GM23338 (cell line): ENCODE results near the gene METRNL. TPM values are rescaled to one million over a fixed set of nuclear protein-coding genes. Genes with fewer than 3 reads are reported as not detected.
A peak's percentile ranks its signal among the peaks of the same experiment; 100 is the strongest.

Experiments
- ATAC-seq: fragments of 200-7000 bp; cut with Tn5 transposase; 3 replicates; pipeline ENCODE4 v1.9.1; 2020
- DNase-seq: peaks from one replicate; pipeline ENCODE4 v3.0.0-alpha.2; 2015; ENCODE audit warnings: low spot score
- H2AFZ ChIP-seq: fragments of 200-600 bp; sonication (generic); 2 replicates; pipeline ENCODE4 v1.8.0; 2016; ENCODE audit warnings: antibody characterized with exemption, mild to moderate bottlenecking, moderate library complexity
- H3F3A ChIP-seq: fragments of 200-600 bp; sonication (generic); replicated peaks from 2 replicates; pipeline ENCODE4 v1.8.0; 2017; ENCODE audit warnings: antibody characterized with exemption, mixed run types, low read depth
- H3K27ac ChIP-seq: fragments of 200-600 bp; sonication (generic); 2 replicates; pipeline ENCODE4 v1.6.1; 2016; ENCODE audit warnings: low read depth
- H3K27me3 ChIP-seq: fragments of 200-600 bp; sonication (generic); 2 replicates; pipeline ENCODE4 v1.8.0; 2016; ENCODE audit warnings: mild to moderate bottlenecking, mixed run types, moderate library complexity; ENCODE audit not compliant: insufficient read depth
- H3K36me3 ChIP-seq: fragments of 200-600 bp; sonication (generic); 2 replicates; pipeline ENCODE4 v1.8.0; 2016; ENCODE audit warnings: mild to moderate bottlenecking; ENCODE audit not compliant: insufficient read depth
- H3K4me1 ChIP-seq: fragments of 200-600 bp; sonication (generic); 2 replicates; pipeline ENCODE4 v1.8.0; 2016; ENCODE audit warnings: mild to moderate bottlenecking, moderate library complexity; ENCODE audit not compliant: insufficient read depth
- H3K4me2 ChIP-seq: fragments of 200-600 bp; sonication (generic); 2 replicates; pipeline ENCODE4 v1.7.1; 2017; ENCODE audit warnings: mixed run types
- H3K4me3 ChIP-seq: fragments of 200-600 bp; sonication (generic); 2 replicates; pipeline ENCODE4 v1.6.1; 2016; ENCODE audit warnings: mixed run types
- H3K79me2 ChIP-seq: fragments of 200-600 bp; sonication (generic); replicated peaks from 2 replicates; pipeline ENCODE4 v1.8.0; 2017; ENCODE audit warnings: mild to moderate bottlenecking; ENCODE audit not compliant: insufficient read depth
- H3K9me2 ChIP-seq: fragments of 200-600 bp; sonication (generic); 2 replicates; pipeline ENCODE4 v1.8.0; 2017; ENCODE audit not compliant: insufficient read depth
- H4K20me1 ChIP-seq: fragments of 200-600 bp; sonication (generic); replicated peaks from 2 replicates; pipeline ENCODE4 v1.8.0; 2017; ENCODE audit warnings: mild to moderate bottlenecking; ENCODE audit not compliant: insufficient read depth
- H3K27ac Mint-ChIP-seq: 2 replicates; pipeline ENCODE4 v1.8.0; 2020; ENCODE audit warnings: inconsistent platforms, mild to moderate bottlenecking, moderate library complexity, mixed read lengths
- H3K27me3 Mint-ChIP-seq: 3 replicates; pipeline ENCODE4 v1.8.0; 2022; ENCODE audit warnings: low read depth, mild to moderate bottlenecking, moderate library complexity, mixed read lengths, inconsistent platforms; ENCODE audit not compliant: insufficient read depth, poor library complexity
- H3K36me3 Mint-ChIP-seq: 3 replicates; pipeline ENCODE4 v1.8.0; 2021; ENCODE audit warnings: low read depth, mild to moderate bottlenecking, inconsistent platforms, moderate library complexity, mixed read lengths
- H3K4me1 Mint-ChIP-seq: 3 replicates; pipeline ENCODE4 v1.8.0; 2020; ENCODE audit warnings: mild to moderate bottlenecking, inconsistent platforms, mixed read lengths
- H3K4me3 Mint-ChIP-seq: 3 replicates; pipeline ENCODE4 v1.8.0; 2021; ENCODE audit warnings: moderate library complexity, mild to moderate bottlenecking, inconsistent platforms, mixed read lengths
- H3K9me3 Mint-ChIP-seq: 3 replicates; pipeline ENCODE4 v1.8.0; 2020; ENCODE audit warnings: moderate library complexity, mild to moderate bottlenecking, inconsistent platforms, mixed read lengths
- CREB1 ChIP-seq: fragments of 250-450 bp; sonication (Bioruptor Pico); IDR thresholded peaks from 2 replicates; pipeline ENCODE4 v1.5.0; 2020; ENCODE audit warnings: low read depth, mild to moderate bottlenecking, moderate library complexity
- CTCF ChIP-seq, 2 experiments: fragments of 200-600 bp in 1 of 2; sonication (generic) in 1 of 2; conservative IDR thresholded peaks; 2 replicates each; pipeline versions ENCODE4 v1.5.1 to v1.6.1; 2016 to 2017; ENCODE audit warnings: antibody characterized with exemption in 2 of 2, low read depth in 2 of 2, mild to moderate bottlenecking in 2 of 2, moderate library complexity in 1 of 2
- ETS1 ChIP-seq: IDR thresholded peaks from 2 replicates; pipeline ENCODE4 v1.6.1; 2016; ENCODE audit warnings: antibody characterized with exemption
- EZH2 ChIP-seq: fragments of 200-600 bp; sonication (generic); IDR thresholded peaks from one replicate; pipeline ENCODE4 v1.8.0; 2017; ENCODE audit warnings: antibody characterized with exemption, mild to moderate bottlenecking, low read depth; ENCODE audit not compliant: unreplicated experiment
- EZH2phosphoT487 ChIP-seq: fragments of 200-600 bp; sonication (generic); IDR thresholded peaks from one replicate; pipeline ENCODE4 v1.8.1; 2018; ENCODE audit warnings: antibody characterized with exemption; ENCODE audit not compliant: unreplicated experiment
- JUNB ChIP-seq: IDR thresholded peaks from one replicate; pipeline ENCODE4 v1.6.1; 2016; ENCODE audit warnings: antibody characterized with exemption; ENCODE audit not compliant: unreplicated experiment
- NANOG ChIP-seq: IDR thresholded peaks from 2 replicates; pipeline ENCODE4 v1.6.1; 2016; ENCODE audit warnings: antibody characterized with exemption, borderline replicate concordance
- POLR2AphosphoS5 ChIP-seq: IDR thresholded peaks from 2 replicates; pipeline ENCODE4 v1.6.1; 2016; ENCODE audit warnings: antibody characterized with exemption, low read depth
- REST ChIP-seq: IDR thresholded peaks from one replicate; pipeline ENCODE4 v1.6.1; 2018; ENCODE audit warnings: antibody characterized with exemption; ENCODE audit not compliant: unreplicated experiment
- STAT1 ChIP-seq: IDR thresholded peaks from one replicate; pipeline ENCODE4 v1.6.1; 2016; ENCODE audit warnings: antibody characterized with exemption; ENCODE audit not compliant: unreplicated experiment
- ZNF114 ChIP-seq: fragments of 250-450 bp; sonication (Bioruptor Pico); IDR thresholded peaks from 2 replicates; pipeline ENCODE4 v1.5.0; 2020; ENCODE audit warnings: mild to moderate bottlenecking, moderate library complexity
- ZNF331 ChIP-seq: fragments of 250-450 bp; sonication (Bioruptor Pico); IDR thresholded peaks from 2 replicates; pipeline ENCODE4 v1.5.0; 2020; ENCODE audit warnings: low read depth, mild to moderate bottlenecking, moderate library complexity
- ZNF462 ChIP-seq: fragments of 250-450 bp; sonication (Bioruptor Pico); IDR thresholded peaks from 2 replicates; pipeline ENCODE4 v1.5.0; 2020; ENCODE audit warnings: mild to moderate bottlenecking, moderate library complexity
- polyA plus RNA-seq: library from polyadenylated mRNA; unstranded; fragments of >200 nt; fragmentation: Nextera tagmentation; extraction: Ambion mirVana; gene quantifications from 2 replicates; pipeline ENCODE4 v1.2.1, GENCODE V29; 2016
- total RNA-seq: library from RNA; depleted of rRNA; stranded (reverse); fragments of >200 nt; shearing (Covaris generic); gene quantifications from 2 replicates; pipeline ENCODE4 v1.2.3, GENCODE V29; 2014

The METRNL gene
- total and polyA plus RNA-seq, 2 experiments from 2014 or later = 12.2 to 20.2 TPM

GRCh38 chr17:83106056-83106588 is 26.7 kb downstream of the METRNL start:
- no peaks in the 10 kb centered on the region for H3K4me1 ChIP-seq
- DNase-seq (no peak), ATAC-seq (peak; percentile 15; the same call in 1 of the 3 replicates)
- H3K27ac ChIP-seq = no peak overlapping the region
- no peak overlapping the region for H3K4me2 ChIP-seq
- H3K4me3 Mint-ChIP-seq = no peak overlapping the region
- no peak overlapping the region; the same call in 1 of the 2 replicates for H3K27ac Mint-ChIP-seq
- H3K36me3 Mint-ChIP-seq = no peaks in the 10 kb centered on the region; the same call in 2 of the 3 replicates
- H3K9me3 Mint-ChIP-seq = peaks cover 3% of the 10 kb centered on the region; the same call in 2 of the 3 replicates
- H3K9me2 ChIP-seq = no peaks in the 10 kb centered on the region
- H3K4me3 ChIP-seq = no peak overlapping the region
- no peaks in the 10 kb centered on the region; the same call in 1 of the 3 replicates for H3K4me1 Mint-ChIP-seq
- no peak for TF ChIP-seq EZH2
- TF ChIP-seq EZH2phosphoT487 = no peak
- TF ChIP-seq CTCF (conservative IDR thresholded peaks at IDR 0.05; ENCODE audit: low read depth in 2 of 2) = no peak
- no peak for TF ChIP-seq REST
- TF ChIP-seq ZNF331 (CRISPR knock-in tag) = no peak
- no peak for TF ChIP-seq CREB1 (CRISPR knock-in tag)
- TF ChIP-seq ETS1 = no peak
- no peak for TF ChIP-seq NANOG
- TF ChIP-seq ZNF462 (CRISPR knock-in tag) = no peak
- TF ChIP-seq ZNF114 (CRISPR knock-in tag) = no peak
- TF ChIP-seq JUNB = no peak
- TF ChIP-seq POLR2AphosphoS5 = no peak
- no peak for TF ChIP-seq STAT1
- no peaks in the 10 kb centered on the region for H4K20me1 ChIP-seq
- no peaks in the 10 kb centered on the region for H3K79me2 ChIP-seq
- H2AFZ ChIP-seq = no peak overlapping the region
- no peaks in the 10 kb centered on the region for H3K27me3 ChIP-seq
- H3F3A ChIP-seq = 0 out of 2 replicates have a peak, but pooled peaks cover 5% of the 10 kb centered on the region
- H3K36me3 ChIP-seq = no peaks in the 10 kb centered on the region
- H3K27me3 Mint-ChIP-seq = peaks cover 6% of the 10 kb centered on the region
